Smooth muscle cell (in vitro differentiated cells): ENCODE results near the gene S100Z. TPM values are rescaled to one million over a fixed set of nuclear protein-coding genes. Genes with fewer than 3 reads are reported as not detected.
A peak's percentile ranks its signal among the peaks of the same experiment; 100 is the strongest.

Experiments
- DNase-seq: peaks from one replicate; lab custom pipeline; 2025; ENCODE audit not compliant: unreplicated experiment; lab: John Stamatoyannopoulos, UW
- H2AFZ ChIP-seq: fragments of 200-600 bp; sonication (generic); 2 replicates; pipeline ENCODE4 v1.6.0; 2016; ENCODE audit warnings: antibody characterized with exemption, low read depth, mild to moderate bottlenecking
- H3F3A ChIP-seq: fragments of 200-600 bp; sonication (generic); 2 replicates; pipeline ENCODE4 v1.6.0; 2017; ENCODE audit warnings: antibody characterized with exemption, low read depth
- H3K27ac ChIP-seq: fragments of 200-600 bp; sonication (generic); 2 replicates; pipeline ENCODE4 v1.5.1; 2016; ENCODE audit warnings: low read depth, mild to moderate bottlenecking
- H3K27me3 ChIP-seq: fragments of 200-600 bp; sonication (generic); 2 replicates; pipeline ENCODE4 v1.6.1; 2016; ENCODE audit warnings: low read depth, mild to moderate bottlenecking
- H3K36me3 ChIP-seq: fragments of 200-600 bp; sonication (generic); 2 replicates; pipeline ENCODE4 v1.5.1; 2016; ENCODE audit warnings: low read depth
- H3K4me1 ChIP-seq: fragments of 200-600 bp; sonication (generic); 2 replicates; pipeline ENCODE4 v1.5.1; 2016; ENCODE audit warnings: low read depth
- H3K4me2 ChIP-seq: fragments of 200-600 bp; sonication (generic); 2 replicates; pipeline ENCODE4 v1.6.0; 2016; ENCODE audit warnings: mild to moderate bottlenecking
- H3K4me3 ChIP-seq: fragments of 200-600 bp; sonication (generic); 2 replicates; pipeline ENCODE4 v1.5.1; 2016; ENCODE audit warnings: mild to moderate bottlenecking
- H3K79me2 ChIP-seq: fragments of 200-600 bp; sonication (generic); 2 replicates; pipeline ENCODE4 v1.6.0; 2016; ENCODE audit warnings: low read depth, mild to moderate bottlenecking
- H3K9ac ChIP-seq: fragments of 200-600 bp; sonication (generic); 2 replicates; pipeline ENCODE4 v1.6.0; 2016; ENCODE audit warnings: low read depth
- H3K9me3 ChIP-seq: fragments of 200-600 bp; sonication (generic); replicated peaks from 2 replicates; pipeline ENCODE4 v1.5.1; 2016; ENCODE audit warnings: low read depth
- H4K20me1 ChIP-seq: fragments of 200-600 bp; sonication (generic); 2 replicates; pipeline ENCODE4 v1.6.0; 2016; ENCODE audit warnings: low read depth
- WGBS: methylation state at CpG from one replicate; pipeline ENCODE4 v1.1.7; 2016; ENCODE audit warnings: low lambda C conversion rate; 5-methylcytosine and 5-hydroxymethylcytosine counted together
- polyA plus RNA-seq: library from polyadenylated mRNA; unstranded; fragments of >200 nt; fragmentation: Nextera tagmentation; extraction: Ambion mirVana; gene quantifications from 2 replicates; pipeline ENCODE4 v1.2.1, GENCODE V29; 2016
- total RNA-seq: library from RNA; depleted of rRNA; stranded (reverse); fragments of >200 nt; gene quantifications from 2 replicates; pipeline ENCODE4 v1.2.3, GENCODE V29; 2014
- TF ChIP-seq, protein P1 (sequence below): fragments of 200-600 bp; sonication (generic); IDR thresholded peaks from 2 replicates; pipeline ENCODE4 v1.5.1; 2017; ENCODE audit warnings: borderline replicate concordance, mild to moderate bottlenecking, antibody characterized with exemption; ENCODE audit not compliant: insufficient read depth, poor library complexity, severe bottlenecking

Gene S100Z
- total and polyA plus RNA-seq, 2 experiments from 2014 or later, result 0.34 TPM; not detected in 1

- peaks cover 4% of the 10 kb centered on the region for H3F3A ChIP-seq
- DNase-seq, result no peak
- peak overlapping the region; percentile 48 for H3K27ac ChIP-seq
Observed at GRCh38 chr5:76831110-76831452, 18.7 kb upstream of the S100Z start.

DNA sequence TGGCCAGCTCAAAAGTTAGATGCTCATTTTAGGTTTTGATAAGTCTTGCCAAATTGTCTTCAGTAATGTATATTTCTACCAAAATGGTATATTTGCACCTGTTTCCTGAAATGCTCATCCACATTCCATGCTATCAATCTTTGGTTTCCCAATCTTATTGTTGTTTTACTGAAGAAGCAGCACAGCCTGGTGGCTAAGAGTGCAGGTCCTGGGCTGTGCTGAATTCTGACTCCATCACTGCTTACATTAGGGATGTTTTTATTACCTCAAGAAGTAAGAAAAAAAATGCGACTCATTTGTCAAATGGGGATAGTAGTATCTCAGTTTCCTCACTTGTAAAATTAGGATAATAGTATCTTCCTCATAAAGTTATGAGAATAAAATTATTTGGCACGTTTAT is 13.6 kb upstream of the S100Z start:
- WGBS, result 89% methylated on average over 2 of the region's 2 CpGs

More at GRCh38 chr5:76831110-76831452, 18.7 kb upstream of the S100Z start:
- WGBS, result 5% methylated on average over 2 of the region's 2 CpGs
- H3K36me3 ChIP-seq, result peaks cover 3% of the 10 kb centered on the region
- no peak overlapping the region for H3K4me3 ChIP-seq
- peaks cover 61% of the 10 kb centered on the region for H4K20me1 ChIP-seq
- H3K4me1 ChIP-seq, result no peaks in the 10 kb centered on the region
- no peak overlapping the region for H2AFZ ChIP-seq
- TF ChIP-seq, protein P1, sequence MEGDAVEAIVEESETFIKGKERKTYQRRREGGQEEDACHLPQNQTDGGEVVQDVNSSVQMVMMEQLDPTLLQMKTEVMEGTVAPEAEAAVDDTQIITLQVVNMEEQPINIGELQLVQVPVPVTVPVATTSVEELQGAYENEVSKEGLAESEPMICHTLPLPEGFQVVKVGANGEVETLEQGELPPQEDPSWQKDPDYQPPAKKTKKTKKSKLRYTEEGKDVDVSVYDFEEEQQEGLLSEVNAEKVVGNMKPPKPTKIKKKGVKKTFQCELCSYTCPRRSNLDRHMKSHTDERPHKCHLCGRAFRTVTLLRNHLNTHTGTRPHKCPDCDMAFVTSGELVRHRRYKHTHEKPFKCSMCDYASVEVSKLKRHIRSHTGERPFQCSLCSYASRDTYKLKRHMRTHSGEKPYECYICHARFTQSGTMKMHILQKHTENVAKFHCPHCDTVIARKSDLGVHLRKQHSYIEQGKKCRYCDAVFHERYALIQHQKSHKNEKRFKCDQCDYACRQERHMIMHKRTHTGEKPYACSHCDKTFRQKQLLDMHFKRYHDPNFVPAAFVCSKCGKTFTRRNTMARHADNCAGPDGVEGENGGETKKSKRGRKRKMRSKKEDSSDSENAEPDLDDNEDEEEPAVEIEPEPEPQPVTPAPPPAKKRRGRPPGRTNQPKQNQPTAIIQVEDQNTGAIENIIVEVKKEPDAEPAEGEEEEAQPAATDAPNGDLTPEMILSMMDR, result no peak
- H3K79me2 ChIP-seq, result peaks cover 76% of the 10 kb centered on the region
- no peaks in the 10 kb centered on the region for H3K9me3 ChIP-seq
- H3K27me3 ChIP-seq, result no peaks in the 10 kb centered on the region
- no peak overlapping the region for H3K9ac ChIP-seq
- no peak overlapping the region for H3K4me2 ChIP-seq

GRCh38 chr5:76836585-76836984 is 13.2 kb upstream of the S100Z start:
- H3K4me2 ChIP-seq, result no peak overlapping the region
- H3K4me3 ChIP-seq, result no peak overlapping the region
- H3K27me3 ChIP-seq, result no peaks in the 10 kb centered on the region
- no peak overlapping the region for H2AFZ ChIP-seq
- no peak for DNase-seq
- H3F3A ChIP-seq, result peaks cover 9% of the 10 kb centered on the region
- no peak overlapping the region for H3K27ac ChIP-seq
- TF ChIP-seq, protein P1, result no peak
- peaks cover 30% of the 10 kb centered on the region for H3K79me2 ChIP-seq
- no peaks in the 10 kb centered on the region for H3K9me3 ChIP-seq
- WGBS, result 77% methylated on average over 4 of the region's 4 CpGs
- H3K36me3 ChIP-seq, result peaks cover 3% of the 10 kb centered on the region
- H3K9ac ChIP-seq, result no peak overlapping the region
- peaks cover 10% of the 10 kb centered on the region for H3K4me1 ChIP-seq
- peaks cover 13% of the 10 kb centered on the region for H4K20me1 ChIP-seq

More for the DNA sequence above, 13.6 kb upstream of the S100Z start:
- H3K4me2 ChIP-seq, result no peak overlapping the region
- H3K9ac ChIP-seq, result no peak overlapping the region
- no peak overlapping the region for H3K4me3 ChIP-seq
- no peak overlapping the region for H2AFZ ChIP-seq
- H3K9me3 ChIP-seq, result no peaks in the 10 kb centered on the region
- H4K20me1 ChIP-seq, result peaks cover 17% of the 10 kb centered on the region
- peaks cover 3% of the 10 kb centered on the region for H3K36me3 ChIP-seq
- H3K27me3 ChIP-seq, result no peaks in the 10 kb centered on the region
- H3K27ac ChIP-seq, result no peak overlapping the region
- TF ChIP-seq, protein P1, result no peak
- no peak for DNase-seq
- H3K4me1 ChIP-seq, result peaks cover 10% of the 10 kb centered on the region
- H3F3A ChIP-seq, result peaks cover 9% of the 10 kb centered on the region
- peaks cover 32% of the 10 kb centered on the region for H3K79me2 ChIP-seq
